ENCODE measurements around the gene ZNF691.
"Not testable (repeated sequence)": the region's sequence is repeated elsewhere in the genome, so short reads cannot be mapped to it uniquely, and the experiment has no call there.

ZNF691 gene

GRCh38 chr1:42861014-42861399, 14.6 kb downstream of the ZNF691 start:
- no peak overlapping the region for H3K4me3 ChIP-seq (ENCODE audit: low read depth, low read length)
- TF ChIP-seq, protein P1, sequence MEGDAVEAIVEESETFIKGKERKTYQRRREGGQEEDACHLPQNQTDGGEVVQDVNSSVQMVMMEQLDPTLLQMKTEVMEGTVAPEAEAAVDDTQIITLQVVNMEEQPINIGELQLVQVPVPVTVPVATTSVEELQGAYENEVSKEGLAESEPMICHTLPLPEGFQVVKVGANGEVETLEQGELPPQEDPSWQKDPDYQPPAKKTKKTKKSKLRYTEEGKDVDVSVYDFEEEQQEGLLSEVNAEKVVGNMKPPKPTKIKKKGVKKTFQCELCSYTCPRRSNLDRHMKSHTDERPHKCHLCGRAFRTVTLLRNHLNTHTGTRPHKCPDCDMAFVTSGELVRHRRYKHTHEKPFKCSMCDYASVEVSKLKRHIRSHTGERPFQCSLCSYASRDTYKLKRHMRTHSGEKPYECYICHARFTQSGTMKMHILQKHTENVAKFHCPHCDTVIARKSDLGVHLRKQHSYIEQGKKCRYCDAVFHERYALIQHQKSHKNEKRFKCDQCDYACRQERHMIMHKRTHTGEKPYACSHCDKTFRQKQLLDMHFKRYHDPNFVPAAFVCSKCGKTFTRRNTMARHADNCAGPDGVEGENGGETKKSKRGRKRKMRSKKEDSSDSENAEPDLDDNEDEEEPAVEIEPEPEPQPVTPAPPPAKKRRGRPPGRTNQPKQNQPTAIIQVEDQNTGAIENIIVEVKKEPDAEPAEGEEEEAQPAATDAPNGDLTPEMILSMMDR (IDR thresholded peaks at IDR 0.05; ENCODE audit: low read depth, low read length), result no peak

DNA sequence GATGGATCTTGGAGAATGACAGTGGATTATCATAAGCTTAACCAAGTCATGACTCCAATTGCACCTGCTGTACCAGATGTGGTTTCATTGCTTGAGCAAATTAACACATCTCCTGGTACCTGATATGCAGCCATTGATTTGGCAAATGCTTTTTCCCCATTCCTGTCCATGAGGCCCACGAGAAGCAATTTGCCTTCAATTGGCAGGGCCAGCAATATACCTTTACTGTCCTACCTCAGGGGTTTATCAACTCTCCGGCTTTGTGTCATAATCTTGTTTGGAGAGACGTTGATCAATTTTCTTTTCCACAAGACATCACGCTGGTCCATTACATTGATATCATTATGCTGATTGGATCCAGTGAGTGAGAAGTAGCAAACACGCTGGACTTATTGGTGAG, 20.1 kb downstream of the ZNF691 start:
- TF ChIP-seq, protein P1 (IDR thresholded peaks at IDR 0.05; ENCODE audit: low read depth, low read length), result no peak

DNA sequence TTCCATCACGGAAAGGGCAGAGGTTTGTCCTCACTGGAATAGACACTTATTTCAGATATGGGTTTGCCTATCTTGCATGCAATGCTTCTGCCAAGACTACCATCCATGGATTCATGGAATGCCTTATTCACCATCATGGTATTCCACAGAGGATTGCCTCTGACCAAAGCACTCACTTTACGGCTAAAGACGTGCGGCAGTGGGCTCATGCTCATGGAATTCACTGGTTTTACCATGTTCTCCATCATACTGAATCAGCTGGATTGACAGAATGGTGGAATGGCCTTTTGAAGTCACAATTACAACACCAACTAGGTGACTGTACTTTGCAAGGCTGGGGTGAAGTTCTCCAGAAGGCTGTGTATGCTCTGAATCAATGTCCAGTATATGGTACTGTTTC, 22.1 kb downstream of the ZNF691 start:
- not testable (repeated sequence) for H3K4me3 ChIP-seq (ENCODE audit: low read depth, low read length)

More for the DNA sequence above, 20.1 kb downstream of the ZNF691 start:
- H3K4me3 ChIP-seq (ENCODE audit: low read depth, low read length), result no peak overlapping the region

DNA sequence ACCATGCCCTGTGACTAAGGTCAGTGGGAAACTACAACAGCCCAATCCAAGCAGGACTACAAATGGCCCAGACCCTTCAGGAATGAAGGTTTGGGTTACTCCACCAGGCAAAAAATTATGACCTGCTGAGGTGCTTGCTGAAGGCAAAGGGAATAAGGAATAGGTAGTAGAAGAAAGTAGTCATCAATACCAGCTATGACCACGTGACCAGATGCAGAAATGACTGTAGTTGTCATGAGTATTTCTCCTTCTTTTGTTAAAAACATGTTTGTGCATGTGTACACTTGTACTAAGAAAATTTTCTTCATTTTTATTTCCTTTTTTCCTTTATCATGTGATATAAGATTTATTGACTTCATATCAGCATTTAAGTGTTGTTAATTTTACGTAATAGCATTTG, 22.8 kb downstream of the ZNF691 start:
- not testable (repeated sequence) for H3K4me3 ChIP-seq (ENCODE audit: low read depth, low read length)

- H3K4me3 ChIP-seq (ENCODE audit: low read depth, low read length), result not testable (repeated sequence)
These were observed 23.3 kb downstream of the ZNF691 start for GRCh38 chr1:42869751-42870150.

GRCh38 chr1:42873108-42873507, 26.7 kb downstream of the ZNF691 start:
- not testable (repeated sequence) for H3K4me3 ChIP-seq (ENCODE audit: low read depth, low read length)

DNA sequence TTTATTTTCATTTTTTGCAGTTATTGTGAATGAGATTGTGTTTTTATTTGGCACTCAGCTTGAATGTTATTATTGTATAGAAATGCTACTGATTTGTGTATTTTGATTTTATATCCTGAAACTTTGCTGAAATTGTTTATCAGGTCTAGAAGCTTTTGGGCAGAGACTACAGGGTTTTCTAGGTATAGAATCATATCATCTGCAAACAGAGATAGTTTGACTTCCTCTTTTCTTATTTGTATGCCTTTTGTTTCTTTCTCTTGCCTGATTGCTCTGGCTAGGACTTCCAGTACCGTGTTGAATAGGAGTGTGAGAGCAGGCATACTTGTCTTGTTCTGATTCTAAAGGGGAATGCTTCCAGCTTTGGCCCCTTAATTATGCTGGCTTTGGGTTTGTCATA, 27.3 kb downstream of the ZNF691 start:
- no peak overlapping the region for H3K4me3 ChIP-seq (ENCODE audit: low read depth, low read length)
- TF ChIP-seq, protein P1 (IDR thresholded peaks at IDR 0.05; ENCODE audit: low read depth, low read length), result no peak

GRCh38 chr1:42876009-42876408, 29.6 kb downstream of the ZNF691 start:
- TF ChIP-seq, protein P1 (IDR thresholded peaks at IDR 0.05; ENCODE audit: low read depth, low read length), result no peak
- no peak overlapping the region for H3K4me3 ChIP-seq (ENCODE audit: low read depth, low read length)

DNA sequence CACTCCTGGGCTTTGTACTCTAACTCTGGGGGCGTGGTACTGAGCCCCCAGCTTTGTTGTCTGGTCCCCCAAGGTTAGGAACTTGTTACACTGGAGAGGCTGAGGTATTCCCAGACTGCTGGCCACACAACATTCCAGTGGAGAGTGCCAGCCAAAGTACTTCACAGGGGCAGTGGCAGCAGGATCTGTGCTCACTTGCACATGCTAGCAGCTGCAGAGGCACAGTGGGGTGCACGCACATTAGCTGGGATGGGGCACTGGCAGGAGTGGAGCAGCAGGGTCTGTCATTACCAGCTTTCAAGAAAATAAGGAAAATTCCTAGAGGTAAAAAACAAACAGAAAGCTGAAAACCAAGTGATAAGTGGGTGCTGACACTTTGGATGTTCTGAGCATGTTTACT, 31.0 kb downstream of the ZNF691 start:
- H3K4me3 ChIP-seq (ENCODE audit: low read depth, low read length), result no peak overlapping the region
- TF ChIP-seq, protein P1 (IDR thresholded peaks at IDR 0.05; ENCODE audit: low read depth, low read length), result no peak

DNA sequence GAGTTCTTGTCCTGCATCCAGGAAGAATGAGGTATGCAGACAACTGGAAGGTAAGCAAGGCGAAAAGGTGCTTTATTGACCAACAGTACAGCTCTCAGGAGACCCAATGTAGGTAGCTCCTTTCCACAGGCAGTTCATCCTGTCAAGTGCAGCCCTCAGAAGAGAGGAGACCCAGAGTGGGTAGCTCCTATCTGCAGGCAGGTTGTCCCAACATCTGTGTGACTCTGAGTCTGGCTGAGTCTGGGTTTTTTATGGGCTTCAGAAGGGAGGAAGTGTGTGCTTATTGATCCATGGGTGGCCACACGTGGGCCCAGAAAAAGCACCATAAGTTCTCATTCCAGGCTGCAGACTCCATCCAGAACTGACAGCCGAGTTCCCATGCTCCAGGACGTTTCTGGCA, 34.0 kb downstream of the ZNF691 start:
- H3K4me3 ChIP-seq (ENCODE audit: low read depth, low read length), result no peak overlapping the region
- TF ChIP-seq, protein P1 (IDR thresholded peaks at IDR 0.05; ENCODE audit: low read depth, low read length), result no peak
